HFFc6 (cell line): Measurements from ENCODE around the gene F2. TPM values are rescaled to one million over a fixed set of nuclear protein-coding genes. Genes with fewer than 3 reads are reported as not detected.
A peak's percentile ranks its signal among the peaks of the same experiment; 100 is the strongest.

Source experiments
- DNase-seq: peaks from one replicate; pipeline ENCODE4 v3.0.0-alpha.2; 2018
- H3K27ac Mint-ChIP-seq: 2 replicates; pipeline ENCODE4 v1.8.0; 2020; ENCODE audit warnings: mild to moderate bottlenecking, mixed read lengths
- H3K27me3 Mint-ChIP-seq: 2 replicates; pipeline ENCODE4 v1.8.0; 2021; ENCODE audit warnings: mild to moderate bottlenecking, moderate library complexity, mixed read lengths; ENCODE audit not compliant: insufficient read depth
- H3K36me3 Mint-ChIP-seq: 2 replicates; pipeline ENCODE4 v1.8.0; 2021; ENCODE audit warnings: low read depth, mixed read lengths
- H3K4me1 Mint-ChIP-seq: 2 replicates; pipeline ENCODE4 v1.8.0; 2020; ENCODE audit warnings: low read depth, mixed read lengths
- H3K4me3 Mint-ChIP-seq: 2 replicates; pipeline ENCODE4 v1.8.0; 2020; ENCODE audit warnings: mild to moderate bottlenecking, moderate library complexity, mixed read lengths
- H3K9me3 Mint-ChIP-seq: 2 replicates; pipeline ENCODE4 v1.8.0; 2020; ENCODE audit warnings: mild to moderate bottlenecking, mixed read lengths
- CTCF ChIP-seq: fragments of 200-600 bp; sonication (generic); IDR thresholded peaks from 2 replicates; pipeline ENCODE4 v1.5.0; 2021; ENCODE audit warnings: antibody characterized with exemption, mild to moderate bottlenecking
- total RNA-seq, 6 experiments: library from RNA; stranded (reverse); fragmentation: NEBNext Ultra II Directional; extraction: Animal tissue kit (Norgen Biotek cat#: 25700); gene quantifications; 2 replicates in 1 of 6; 3 replicates in 5 of 6; pipeline ENCODE4 v1.2.3, GENCODE V29; 2021

Gene F2
- total RNA-seq, 6 experiments from 2014 or later, result not detected

DNA sequence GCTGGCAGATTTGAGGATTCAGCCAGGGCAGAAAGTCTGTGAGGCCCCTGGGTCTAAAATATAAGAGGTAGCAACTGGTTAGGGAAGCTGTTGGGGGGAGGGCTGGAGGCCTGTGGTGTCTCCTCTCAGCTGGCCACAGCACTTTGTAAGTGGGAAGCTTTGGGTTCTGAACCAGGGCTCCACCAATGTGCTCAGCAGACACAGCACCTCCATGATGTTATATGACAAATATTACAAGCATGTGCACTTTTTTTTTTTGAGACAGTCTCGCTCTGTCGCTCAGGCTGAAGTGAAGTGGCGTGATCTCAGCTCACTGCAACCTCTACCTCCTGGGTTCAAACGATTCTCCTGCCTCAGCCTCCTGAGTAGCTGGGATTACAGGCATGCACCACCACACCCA, 26.6 kb upstream of the F2 start:
- H3K36me3 Mint-ChIP-seq, result peaks cover 21% of the 10 kb centered on the region; the same call in 1 of the 2 replicates
- no peak overlapping the region for H3K4me3 Mint-ChIP-seq
- H3K27me3 Mint-ChIP-seq, result peaks cover 3% of the 10 kb centered on the region
- no peak for TF ChIP-seq CTCF
- H3K9me3 Mint-ChIP-seq, result no peaks in the 10 kb centered on the region
- no peak overlapping the region for H3K27ac Mint-ChIP-seq
- DNase-seq, result no peak
- H3K4me1 Mint-ChIP-seq, result peaks cover 12% of the 10 kb centered on the region

GRCh38 chr11:46693597-46694012, 25.4 kb upstream of the F2 start:
- Mint-ChIP-seq H3K4me1 (peaks cover 10% of the 10 kb centered on the region), H3K27ac (peak overlapping the region; percentile 48; the same call in 1 of the 2 replicates), H3K9me3 (no peaks in the 10 kb centered on the region), H3K4me3 (no peak overlapping the region), H3K36me3 (peaks cover 13% of the 10 kb centered on the region), H3K27me3 (no peaks in the 10 kb centered on the region; the same call in 1 of the 2 replicates)
- TF ChIP-seq CTCF, result no peak
- peak; percentile 8 for DNase-seq

- DNase-seq, result no peak
- peak overlapping the region; percentile 48; the same call in 1 of the 2 replicates for H3K27ac Mint-ChIP-seq
- no peaks in the 10 kb centered on the region for H3K9me3 Mint-ChIP-seq
- no peaks in the 10 kb centered on the region; the same call in 1 of the 2 replicates for H3K27me3 Mint-ChIP-seq
- H3K4me1 Mint-ChIP-seq, result peaks cover 15% of the 10 kb centered on the region
- TF ChIP-seq CTCF, result no peak
- H3K4me3 Mint-ChIP-seq, result no peak overlapping the region
- peaks cover 18% of the 10 kb centered on the region for H3K36me3 Mint-ChIP-seq
Observed at GRCh38 chr11:46694072-46694471, 24.9 kb upstream of the F2 start.

DNA sequence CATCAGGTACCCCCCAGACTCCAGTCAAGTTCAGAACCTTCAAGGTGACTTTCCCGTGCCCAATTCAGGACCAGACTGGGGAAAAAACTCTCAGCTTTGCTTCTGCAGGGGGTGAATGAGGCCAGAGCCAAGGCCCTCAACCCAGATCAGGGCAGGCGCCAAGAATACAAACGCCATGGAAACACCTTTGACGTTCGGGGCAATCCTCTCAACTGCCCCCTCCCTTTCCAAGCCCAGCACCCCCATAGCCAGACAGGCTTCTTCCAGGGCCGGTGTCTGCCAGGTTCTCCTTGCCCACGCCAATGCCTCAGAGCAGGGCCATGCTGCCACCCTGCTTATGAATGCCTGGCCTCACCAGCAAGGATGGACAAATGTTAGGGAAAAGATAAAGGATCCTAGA, 24.4 kb upstream of the F2 start:
- Mint-ChIP-seq H3K9me3 (no peaks in the 10 kb centered on the region), H3K4me1 (peaks cover 17% of the 10 kb centered on the region), H3K4me3 (no peak overlapping the region), H3K36me3 (peaks cover 21% of the 10 kb centered on the region), H3K27me3 (no peaks in the 10 kb centered on the region; the same call in 1 of the 2 replicates), H3K27ac (no peak overlapping the region)
- no peak for TF ChIP-seq CTCF
- no peak for DNase-seq

GRCh38 chr11:46695345-46696211, 23.4 kb upstream of the F2 start:
- peaks cover 19% of the 10 kb centered on the region for H3K36me3 Mint-ChIP-seq
- no peaks in the 10 kb centered on the region for H3K27me3 Mint-ChIP-seq
- no peaks in the 10 kb centered on the region for H3K9me3 Mint-ChIP-seq
- no peak overlapping the region for H3K27ac Mint-ChIP-seq
- DNase-seq, result no peak
- no peak for TF ChIP-seq CTCF
- H3K4me1 Mint-ChIP-seq, result peaks cover 17% of the 10 kb centered on the region
- H3K4me3 Mint-ChIP-seq, result no peak overlapping the region
